Astrocyte of the spinal cord (primary cell): ENCODE results near the gene HIVEP3.

ENCODE experiments used
- DNase-seq: peaks from one replicate; pipeline ENCODE4 v3.0.0; 2011; ENCODE audit warnings: low read depth, low spot score
- H3K4me3 ChIP-seq: 2 replicates; pipeline ENCODE4 v1.5.1; 2011; ENCODE audit warnings: low read depth, mild to moderate bottlenecking, low read length, moderate library complexity
- CTCF ChIP-seq: IDR thresholded peaks from 2 replicates; pipeline ENCODE4 v1.5.1; 2012; ENCODE audit warnings: low read depth, mild to moderate bottlenecking, low read length, inconsistent platforms
- in situ Hi-C: cut with HindIII; loops from 2 replicates; pipeline ENCODE4 v1.10.0; 2017; ENCODE audit warnings: low sequenced_read_pairs

Gene HIVEP3

GRCh38 chr1:41890825-41891198 is 27.9 kb downstream of the HIVEP3 start:
- no peak overlapping the region for H3K4me3 ChIP-seq
- no peak for TF ChIP-seq CTCF
- no peak for DNase-seq
- in situ Hi-C loops = no loop called here

- in situ Hi-C loops = no loop called here
- DNase-seq = no peak
- TF ChIP-seq CTCF = no peak
- H3K4me3 ChIP-seq = no peak overlapping the region
Observed at GRCh38 chr1:41889506-41890414, 29.0 kb downstream of the HIVEP3 start.

GRCh38 chr1:41888756-41889155 is 30.0 kb downstream of the HIVEP3 start:
- TF ChIP-seq CTCF = no peak
- no peak overlapping the region for H3K4me3 ChIP-seq
- in situ Hi-C loops = no loop called here
- no peak for DNase-seq

- no peak for DNase-seq
- in situ Hi-C loops = no loop called here
- no peak for TF ChIP-seq CTCF
- H3K4me3 ChIP-seq = no peak overlapping the region
Observed at GRCh38 chr1:41887365-41887764, 31.4 kb downstream of the HIVEP3 start.

- TF ChIP-seq CTCF = no peak
- in situ Hi-C loops = no loop called here
- no peak overlapping the region for H3K4me3 ChIP-seq
- DNase-seq = no peak
Observed at GRCh38 chr1:41884256-41885230, 34.2 kb downstream of the HIVEP3 start.

GRCh38 chr1:41883507-41883906 is 35.2 kb downstream of the HIVEP3 start:
- no peak for DNase-seq
- TF ChIP-seq CTCF = no peak
- no peak overlapping the region for H3K4me3 ChIP-seq
- in situ Hi-C loops = no loop called here
